Heart right ventricle (tissue), 16 donors: ENCODE data around the gene UBAP2. TPM values are rescaled to one million over a fixed set of nuclear protein-coding genes. Genes with fewer than 3 reads are reported as not detected.
A peak's percentile ranks its signal among the peaks of the same experiment; 100 is the strongest.

Experiments
- ATAC-seq, 8 donors: fragments of 200-7000 bp; cut with Tn5 transposase; one replicate each; pipeline ENCODE4 v1.9.1; 2020; ENCODE audit warnings: mild to moderate bottlenecking in 8 of 8, moderate library complexity in 8 of 8, moderate number of reproducible peaks in 1 of 8
- DNase-seq, 2 donors: peaks; one replicate each; pipeline ENCODE4 v3.0.0-alpha.2; 2020
- H3K27ac ChIP-seq, 10 donors: fragments of 200-600 bp; sonication (generic) in 2 of 10; one replicate each; pipeline versions ENCODE4 v1.5.0 to v1.8.0; 2020 to 2022; ENCODE audit warnings: mild to moderate bottlenecking in 3 of 10
- H3K27me3 ChIP-seq, 7 donors: fragments of 200-600 bp; one replicate each; pipeline ENCODE4 v1.8.0; 2021 to 2022; ENCODE audit warnings: mild to moderate bottlenecking in 2 of 7
- H3K36me3 ChIP-seq, 9 donors: fragments of 200-600 bp; sonication (generic) in 1 of 9; one replicate each; pipeline versions ENCODE4 v1.5.0 to v1.8.0; 2020 to 2022; ENCODE audit warnings: mild to moderate bottlenecking in 2 of 9
- H3K4me1 ChIP-seq, 9 donors: fragments of 200-600 bp; sonication (generic) in 1 of 9; one replicate each; pipeline versions ENCODE4 v1.5.0 to v1.8.0; 2020 to 2022; ENCODE audit warnings: mild to moderate bottlenecking in 4 of 9
- H3K4me3 ChIP-seq, 10 donors: fragments of 200-600 bp; sonication (generic) in 2 of 10; one replicate each; pipeline versions ENCODE4 v1.5.0 to v1.8.0; 2020 to 2022; ENCODE audit warnings: mild to moderate bottlenecking in 7 of 10, moderate library complexity in 2 of 10
- H3K9me3 ChIP-seq, 11 donors: fragments of 200-600 bp in 10 of 11; sonication (generic) in 2 of 11; one replicate each; pipeline versions ENCODE4 v1.5.0 to v1.8.0; 2013 to 2022; ENCODE audit warnings: mild to moderate bottlenecking in 2 of 11, control low read depth in 1 of 11, moderate library complexity in 1 of 11
- WGBS, 2 donors: extraction: QIAGEN DNeasy Blood & Tissue Kit; methylation state at CpG; one replicate each; pipeline ENCODE4 v1.1.7; 2013; ENCODE audit warnings: inconsistent platforms in 1 of 2; 5-methylcytosine and 5-hydroxymethylcytosine counted together
- intact Hi-C, 10 donors: fragments of 100-400 bp; cut with DNase I; formaldehyde crosslinking; loops; one replicate each; pipeline versions ENCODE4 v1.11.1 to v1.14.2; 2022
- polyA plus RNA-seq, 2 donors: library from polyadenylated mRNA; stranded (reverse); fragments of 200-250 nt; gene quantifications; one replicate each; pipeline ENCODE4 v1.2.3, GENCODE V29; 2013
- total RNA-seq, 10 donors: library from RNA; stranded (reverse); fragmentation: NEBNext Ultra II Directional in 3 of 10; extraction: Animal tissue kit (Norgen Biotek cat#: 25700) in 3 of 10; gene quantifications; one replicate each; pipeline versions ENCODE4 v1.2.1 to v1.2.4, GENCODE V29; 2021 to 2023
- TF ChIP-seq, protein P1 (sequence below), 9 donors: fragments of 200-600 bp; sonication (generic) in 2 of 9; IDR thresholded peaks; one replicate each; pipeline versions ENCODE4 v1.5.0 to v1.8.0; 2021 to 2022; ENCODE audit warnings: antibody characterized with exemption in 9 of 9, mild to moderate bottlenecking in 5 of 9, moderate library complexity in 1 of 9
- donor health status: Arrhythmogenic right ventricular cardiomyopathy.
- donor health status: ischemic (EF 13 %, LVEDD 7.1; RV severe dilation, severe dysfunction).
- donor health status: healthy with polysubstance abuse.
- donor health status: DM: no; HTN: yes; CAD: no.
- donor health status: DM: no; HTN: no; CAD: no.
- donor health status: ischemic (EF 25% LVEDD 6.9; RV normal size, moderate dysfunction).
- donor health status: ischemic (EF 25% LVEDD 5.7; RV mildly dilated, moderate dysfunction).
- donor health status: healthy.
- donor health status: DM: yes; HTN: yes; CAD: no.
- donor health status: Ischemic cardiomyopathy.
- donor health status: ischemic (EF 35%, LVEDD 5.7; RV mildly dilated, moderate dysfunction).
- donor health status: nonischemic (EF 11% LVEDD 7.7; RV severe dilation, severe dysfunction).
- donor health status: DM: yes; HTN: yes; CAD: no.
- donor health status: PGD.
- donor health status: ischemic (EF 29% LVEDD 5.4; RV normal size, mild dysfunction).
- donor health status: nonischemic (EF 23%, LVEDD 6.1; RV moderate dilation, normal function).

UBAP2 gene
- total and polyA plus RNA-seq, 12 donors: 11.7 to 36.9 (median 27.8) TPM

DNA sequence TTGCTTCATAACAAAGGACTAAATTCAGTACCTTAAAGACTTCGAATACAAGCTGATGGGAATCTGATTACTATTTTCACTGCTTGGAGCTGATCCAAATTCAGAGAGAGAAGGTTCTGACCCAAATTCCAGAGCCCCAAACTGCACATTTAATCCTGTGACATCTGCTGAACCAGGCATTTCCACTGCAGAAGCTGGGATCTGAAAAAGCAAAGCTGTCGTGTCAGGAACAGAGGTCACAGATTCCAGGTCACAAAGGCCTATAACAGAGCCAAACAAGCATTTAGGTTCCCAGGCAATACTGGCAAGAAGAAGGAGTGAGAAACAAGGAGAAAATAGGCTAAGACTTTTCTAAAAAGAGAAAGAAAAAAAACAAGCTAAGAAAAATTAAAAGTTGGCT, 105.3 kb downstream of the UBAP2 start:
- peaks cover 0 to 93% (median 10%) of the 10 kb centered on the region in 9 donors for H3K36me3 ChIP-seq
- H3K4me1 ChIP-seq: peaks cover 0 to 18% (median 4%) of the 10 kb centered on the region in 9 donors
- intact Hi-C loops: loop anchor here in 1 of 10 donors (10.0 kb wide), 1 partner anchor 59 kb away; no protein-coding TSS in a partner anchor
- TF ChIP-seq, protein P1, sequence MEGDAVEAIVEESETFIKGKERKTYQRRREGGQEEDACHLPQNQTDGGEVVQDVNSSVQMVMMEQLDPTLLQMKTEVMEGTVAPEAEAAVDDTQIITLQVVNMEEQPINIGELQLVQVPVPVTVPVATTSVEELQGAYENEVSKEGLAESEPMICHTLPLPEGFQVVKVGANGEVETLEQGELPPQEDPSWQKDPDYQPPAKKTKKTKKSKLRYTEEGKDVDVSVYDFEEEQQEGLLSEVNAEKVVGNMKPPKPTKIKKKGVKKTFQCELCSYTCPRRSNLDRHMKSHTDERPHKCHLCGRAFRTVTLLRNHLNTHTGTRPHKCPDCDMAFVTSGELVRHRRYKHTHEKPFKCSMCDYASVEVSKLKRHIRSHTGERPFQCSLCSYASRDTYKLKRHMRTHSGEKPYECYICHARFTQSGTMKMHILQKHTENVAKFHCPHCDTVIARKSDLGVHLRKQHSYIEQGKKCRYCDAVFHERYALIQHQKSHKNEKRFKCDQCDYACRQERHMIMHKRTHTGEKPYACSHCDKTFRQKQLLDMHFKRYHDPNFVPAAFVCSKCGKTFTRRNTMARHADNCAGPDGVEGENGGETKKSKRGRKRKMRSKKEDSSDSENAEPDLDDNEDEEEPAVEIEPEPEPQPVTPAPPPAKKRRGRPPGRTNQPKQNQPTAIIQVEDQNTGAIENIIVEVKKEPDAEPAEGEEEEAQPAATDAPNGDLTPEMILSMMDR (IDR thresholded peaks at IDR 0.05): no peak
- peak overlapping the region in 4 of 10 donors; percentile 1 to 40 (median 24) for H3K27ac ChIP-seq
- H3K9me3 ChIP-seq: no peaks in the 10 kb centered on the region
- DNase-seq (no peak), ATAC-seq (peak in 2 of 8 donors; percentile 29 to 57)
- no peaks in the 10 kb centered on the region for H3K27me3 ChIP-seq
- no peak overlapping the region for H3K4me3 ChIP-seq
- 36 to 47% methylated on average over 2 of the region's 2 CpGs for WGBS, 2 donors

DNA sequence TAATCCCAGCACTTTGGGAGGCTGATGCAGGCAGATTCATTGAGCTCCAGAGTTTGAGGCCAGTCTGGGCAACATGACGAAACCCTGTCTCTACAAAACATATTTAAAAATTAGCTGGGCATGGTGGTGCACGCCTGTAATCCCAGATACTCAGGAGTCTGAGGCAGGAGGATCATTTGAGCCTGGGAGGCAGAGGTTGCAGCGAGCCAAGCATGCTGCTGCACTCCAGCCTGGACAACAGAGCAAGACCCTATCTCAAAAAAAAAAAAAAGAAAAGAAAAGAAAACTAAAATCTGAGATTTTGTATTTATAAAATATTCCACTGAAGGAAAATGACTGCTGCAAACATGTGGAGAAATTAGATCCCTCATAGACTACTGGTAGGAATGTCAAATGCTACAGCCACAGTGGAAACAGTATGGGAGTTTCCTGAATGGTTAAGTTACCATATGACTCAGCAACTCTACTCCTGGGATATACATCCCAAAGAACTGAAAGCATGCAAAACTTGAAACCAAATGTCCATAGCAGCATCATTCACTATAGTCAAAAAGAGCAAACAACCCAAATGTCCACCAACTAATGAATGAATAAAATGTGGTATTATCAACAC, 106.1 kb downstream of the UBAP2 start:
- TF ChIP-seq, protein P1 (IDR thresholded peaks at IDR 0.05): no peak
- Histone ChIP-seq H3K36me3 (peaks cover 0 to 93% (median 10%) of the 10 kb centered on the region in 9 donors), H3K4me1 (peaks cover 0 to 18% (median 4%) of the 10 kb centered on the region in 9 donors), H3K4me3 (no peak overlapping the region), H3K27ac (peak overlapping the region in 2 of 10 donors; percentile 12 to 29), H3K9me3 (no peaks in the 10 kb centered on the region), H3K27me3 (no peaks in the 10 kb centered on the region)
- intact Hi-C loops: loop anchor here in 1 of 10 donors (10.0 kb wide), 1 partner anchor 58 kb away; no protein-coding TSS in a partner anchor
- WGBS, 2 donors: 97 to 99% methylated on average over 3 of the region's 3 CpGs
- no peak for DNase-seq
- ATAC-seq: no peak

DNA sequence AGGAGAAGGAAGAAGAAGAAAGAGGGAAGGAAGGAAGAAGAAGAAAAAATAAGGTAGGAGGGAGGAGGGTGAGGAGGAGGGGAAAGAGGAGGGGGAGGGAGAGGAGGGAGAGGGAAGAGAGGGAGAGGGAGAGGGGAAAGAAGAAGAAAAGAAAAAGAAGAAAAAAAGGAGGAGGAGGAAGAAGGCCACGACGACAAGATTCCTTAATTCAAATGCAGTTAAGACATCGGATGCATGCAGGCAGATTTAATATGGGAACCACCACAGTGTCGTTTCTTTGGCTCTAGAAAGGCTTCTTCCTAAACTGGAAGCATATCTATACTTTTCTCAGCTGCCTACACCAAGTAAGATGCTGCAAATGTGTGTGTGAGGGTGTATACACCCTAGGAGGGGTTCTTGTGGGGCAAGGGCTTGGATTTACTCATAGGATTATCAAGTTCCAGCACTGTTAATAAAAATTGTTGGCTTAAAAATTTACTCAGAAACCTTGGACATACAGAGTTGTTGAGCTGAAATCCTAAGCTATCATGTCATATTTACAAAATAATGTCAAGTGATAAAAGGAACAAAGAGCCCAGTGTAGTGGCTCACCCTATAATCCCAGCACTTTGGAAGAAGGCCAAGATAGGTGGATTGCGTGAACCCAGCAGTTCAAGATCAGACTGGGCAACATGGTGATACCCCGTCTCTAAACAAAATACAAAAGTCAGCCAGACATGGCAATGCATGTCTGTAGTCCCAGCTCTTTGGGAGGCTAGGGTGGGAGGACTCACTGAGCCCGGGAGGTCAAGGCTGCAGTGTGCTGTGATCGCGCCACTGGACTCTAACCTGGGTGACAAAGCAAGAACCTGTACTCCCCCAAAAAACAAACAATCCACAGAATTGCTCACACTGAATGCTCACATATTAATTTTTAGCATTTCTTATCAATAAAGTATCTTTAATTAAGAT, 108.5 kb downstream of the UBAP2 start:
- 76 to 83% methylated on average over 9 of the region's 9 CpGs for WGBS, 2 donors
- Histone ChIP-seq H3K4me3 (no peak overlapping the region), H3K4me1 (peaks cover 0 to 20% (median 4%) of the 10 kb centered on the region in 9 donors), H3K27me3 (no peaks in the 10 kb centered on the region), H3K36me3 (peaks cover 0 to 93% (median 19%) of the 10 kb centered on the region in 9 donors), H3K9me3 (no peaks in the 10 kb centered on the region), H3K27ac (no peak overlapping the region)
- intact Hi-C loops: loop anchor here in 2 of 10 donors (5.0 to 10.0 kb wide), 2 partner anchors 47 to 55 kb away; no protein-coding TSS in a partner anchor
- TF ChIP-seq, protein P1 (IDR thresholded peaks at IDR 0.05): no peak
- ATAC-seq (no peak), DNase-seq (no peak)

DNA sequence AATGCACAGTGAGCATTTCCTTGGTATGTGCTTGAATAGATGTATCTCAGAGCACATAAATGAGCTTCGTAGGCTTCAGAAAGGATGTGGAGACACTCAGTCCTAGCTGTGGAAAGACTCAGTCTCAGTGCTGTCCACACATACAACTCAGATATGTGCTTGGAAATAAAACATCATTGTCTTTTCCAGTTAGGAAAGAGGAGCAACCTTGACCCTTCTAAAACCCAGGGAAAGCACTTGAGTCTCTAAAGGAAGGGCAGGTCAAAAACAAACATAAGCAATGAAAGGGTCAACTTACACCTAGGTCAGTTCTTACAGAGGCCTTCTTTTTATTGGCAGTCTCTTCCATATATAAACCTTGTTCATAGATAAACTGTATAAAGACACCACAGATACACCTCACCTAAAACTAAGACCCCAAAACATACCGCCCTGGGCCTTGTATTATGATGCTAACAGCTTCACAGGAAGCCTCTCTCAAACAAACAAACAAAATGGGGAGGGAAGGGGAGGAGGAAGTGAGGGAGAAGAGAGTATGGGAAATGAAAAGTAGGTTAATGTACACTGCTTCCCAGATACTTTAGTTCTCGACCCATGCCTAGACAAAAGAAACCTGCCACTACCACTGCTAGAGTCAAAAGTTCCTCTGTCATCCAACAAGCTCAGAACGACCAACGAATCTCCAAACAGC, 114.4 kb downstream of the UBAP2 start:
- no peak for DNase-seq
- TF ChIP-seq, protein P1 (IDR thresholded peaks at IDR 0.05): no peak
- Histone ChIP-seq H3K27me3 (no peaks in the 10 kb centered on the region), H3K4me3 (no peak overlapping the region), H3K4me1 (peaks cover 0 to 12% (median 0%) of the 10 kb centered on the region in 9 donors), H3K9me3 (no peaks in the 10 kb centered on the region), H3K27ac (peak overlapping the region in 4 of 10 donors; percentile 17 to 36 (median 30)), H3K36me3 (peaks cover 0 to 98% (median 37%) of the 10 kb centered on the region in 9 donors)
- WGBS, 2 donors: 66 to 70% methylated on average over 5 of the region's 5 CpGs
- ATAC-seq: no peak
- intact Hi-C loops: no loop called here
